K562 (cell line): ENCODE measurements around the gene SARS1. TPM values are rescaled to one million over a fixed set of nuclear protein-coding genes. Genes with fewer than 3 reads are reported as not detected.

ENCODE experiments used
- ATAC-seq: fragments of 200-7000 bp; cut with Tn5 transposase; 3 replicates; pipeline ENCODE4 v1.9.1; 2020; ENCODE audit warnings: moderate library complexity
- BruUV-seq: library from RNA; stranded (reverse); fragments of 400-500 nt; replicated peaks from 2 replicates; lab custom pipeline; 2021; lab: Mats Ljungman, UMichigan
- CTCF ChIA-PET: fragments of 300-600 bp; formaldehyde crosslinking; extraction: SDS; loops from one replicate; lab custom pipeline; 2021; ENCODE audit warnings: low intra/inter-chr PET ratio; lab: Yijun Ruan, JAX
- POLR2A ChIA-PET: fragments of 300-600, 350-650 bp; sonication (Branson Sonifier 250); formaldehyde crosslinking; extraction: SDS; loops from one replicate; lab custom pipeline; 2021; ENCODE audit warnings: antibody characterized with exemption, inconsistent platforms; lab: Yijun Ruan, JAX
- DNase-seq, 4 experiments: peaks; one replicate each; pipeline versions ENCODE4 v3.0.0 to v3.0.0-alpha.2; 2011 to 2018; ENCODE audit warnings: low spot score in 3 of 4, mixed read lengths in 3 of 4; ENCODE audit errors: extremely low read depth in 1 of 4
- FAIRE-seq: peaks from 2 replicates; lab custom pipeline; 2011; peaks lifted over from hg19 to GRCh38; lab: Jason Lieb, UNC
- H2AFZ ChIP-seq: 2 replicates; pipeline ENCODE4 v1.6.0; 2011; ENCODE audit warnings: low read depth, low read length, control low read depth, inconsistent platforms
- H3K27ac ChIP-seq: fragments of 200-600 bp; 3 replicates; pipeline ENCODE4 v1.8.0; 2011; ENCODE audit warnings: low read depth, mild to moderate bottlenecking, control low read depth, inconsistent platforms, low read length, moderate library complexity, mixed read lengths; ENCODE audit errors: extremely low read depth
- H3K27me3 ChIP-seq, 2 experiments: fragments of 300-600 bp in 1 of 2; 2 replicates in 1 of 2; 3 replicates in 1 of 2; pipeline versions ENCODE4 v1.6.0 to v1.8.0; 2011; ENCODE audit warnings: inconsistent platforms in 2 of 2, low read length in 2 of 2, mild to moderate bottlenecking in 1 of 2, mixed read lengths in 1 of 2, moderate library complexity in 1 of 2; ENCODE audit not compliant: control insufficient read depth in 2 of 2, insufficient read depth in 2 of 2
- H3K36me3 ChIP-seq: fragments of 300-600 bp; 3 replicates; pipeline ENCODE4 v1.8.0; 2011; ENCODE audit warnings: mild to moderate bottlenecking, low read length, inconsistent platforms; ENCODE audit not compliant: control insufficient read depth, insufficient read depth
- H3K4me1 ChIP-seq, 2 experiments: fragments of 200-600 bp in 1 of 2; replicated peaks in 1 of 2; 2 replicates in 1 of 2; 3 replicates in 1 of 2; pipeline versions ENCODE4 v1.5.1 to v1.8.0; 2011; ENCODE audit warnings: inconsistent platforms in 2 of 2, low read length in 2 of 2, mild to moderate bottlenecking in 1 of 2, mixed read lengths in 1 of 2, moderate library complexity in 1 of 2; ENCODE audit not compliant: control insufficient read depth in 2 of 2, insufficient read depth in 2 of 2
- H3K4me2 ChIP-seq: 2 replicates; pipeline ENCODE4 v1.6.1; 2011; ENCODE audit warnings: low read length, control low read depth, inconsistent platforms, mixed read lengths; ENCODE audit not compliant: insufficient read depth
- H3K4me3 ChIP-seq: fragments of 200-600 bp; sonication (generic), shearing (Covaris generic); 2 replicates; pipeline ENCODE4 v1.5.1; 2016; ENCODE audit warnings: control low read depth, inconsistent platforms
- H3K79me2 ChIP-seq: fragments of 200-600 bp; 3 replicates; pipeline ENCODE4 v1.8.0; 2011; ENCODE audit warnings: low read length, inconsistent platforms; ENCODE audit not compliant: control insufficient read depth, insufficient read depth
- H3K9ac ChIP-seq, 2 experiments: 2 replicates each; pipeline versions ENCODE4 v1.6.0 to v1.6.1; 2011; ENCODE audit warnings: low read depth in 2 of 2, low read length in 2 of 2, control low read depth in 1 of 2, inconsistent platforms in 1 of 2, mild to moderate bottlenecking in 1 of 2, mixed read lengths in 1 of 2; ENCODE audit not compliant: insufficient read depth in 1 of 2
- H3K9me1 ChIP-seq: one replicate; pipeline ENCODE4 v1.6.0; 2011; ENCODE audit warnings: inconsistent platforms, mild to moderate bottlenecking, low read length, moderate library complexity; ENCODE audit not compliant: control insufficient read depth, insufficient read depth
- H3K9me3 ChIP-seq: replicated peaks from 2 replicates; pipeline ENCODE4 v1.5.1; 2011; ENCODE audit warnings: low read depth, low read length, inconsistent platforms; ENCODE audit not compliant: control insufficient read depth, insufficient read depth
- H4K20me1 ChIP-seq: replicated peaks from 2 replicates; pipeline ENCODE4 v1.6.1; 2011; ENCODE audit warnings: low read length, inconsistent platforms, mixed read lengths; ENCODE audit not compliant: control insufficient read depth, insufficient read depth
- ARID4B ChIP-seq: sonication (generic); formaldehyde crosslinking; IDR thresholded peaks from 2 replicates; pipeline ENCODE4 v1.8.0; 2022; ENCODE audit warnings: mild to moderate bottlenecking, missing genetic modification reagents
- TRIM24 ChIP-seq, 2 experiments: fragments of 450-650 bp; IDR thresholded peaks; 2 replicates each; pipeline ENCODE4 v1.6.1; 2016
- VEZF1 ChIP-seq: fragments of 200-800 bp; sonication (Bioruptor generic); IDR thresholded peaks from 2 replicates; pipeline ENCODE4 v1.6.1; 2017; ENCODE audit warnings: missing genetic modification characterization, missing compliant biosample characterization
- ZNF507 ChIP-seq: conservative IDR thresholded peaks from 2 replicates; pipeline ENCODE4 v1.6.1; 2017; ENCODE audit warnings: missing genetic modification characterization, missing compliant biosample characterization
- ZNF707 ChIP-seq: fragments of 250-450 bp; sonication (Bioruptor Pico); conservative IDR thresholded peaks from 2 replicates; pipeline ENCODE4 v1.8.0; 2022; ENCODE audit warnings: inconsistent platforms, mild to moderate bottlenecking, moderate library complexity
- WGBS: fragments of 100-300 bp; shearing (Covaris generic); methylation state at CpG from one replicate; pipeline ENCODE4 v1.1.6; 2016; ENCODE audit warnings: low coverage, mixed read lengths; ENCODE audit not compliant: insufficient coverage; ENCODE audit errors: missing lambda C conversion rate; 5-methylcytosine and 5-hydroxymethylcytosine counted together
- in situ Hi-C: fragments of 300-500 bp; cut with MboI; formaldehyde crosslinking; loops from 4 replicates; pipeline ENCODE4 v1.15.0; 2018; ENCODE audit warnings: inconsistent platforms, mixed read lengths
- intact Hi-C: fragments of 100-400 bp; cut with micrococcal nuclease; formaldehyde crosslinking; loops from 2 replicates; pipeline ENCODE4 v1.14.2; 2022
- polyA plus RNA-seq, 8 experiments: library from polyadenylated mRNA; depleted of rRNA in 4 of 8; stranded (reverse) in 5 of 8; unstranded in 3 of 8; fragments of >200 nt; fragmentation: Nextera tagmentation in 2 of 8; fragmentation: Illumina TruSeq in 1 of 8; extraction: Ambion mirVana in 2 of 8; extraction: Trizol in 1 of 8; gene quantifications; 2 replicates each; pipeline versions ENCODE4 v1.2.1 to v1.2.3, GENCODE V29; 2011 to 2014; ENCODE audit warnings: inconsistent platforms in 1 of 8, missing spikeins in 1 of 8
- total RNA-seq, 7 experiments: library from RNA; depleted of rRNA in 6 of 7; stranded (reverse); fragments of >200 nt in 6 of 7; fragmentation: Illumina TruSeq in 2 of 7; extraction: Trizol in 2 of 7; gene quantifications; 2 replicates each; pipeline versions ENCODE4 v1.2.1 to v1.2.3, GENCODE V29; 2011 to 2021; ENCODE audit warnings: low replicate concordance in 1 of 7

SARS1 gene
- total and polyA plus RNA-seq, 9 of the 15 experiments (the other 6 are each of a cell fraction or from before 2014, with no cell fraction given) = 221 to 623 (median 254) TPM

GRCh38 chr1:109242387-109242786, 28.7 kb downstream of the SARS1 start:
- DNase-seq = no peak
- FAIRE-seq = no peak
- POLR2A ChIA-PET = interaction anchor here (1.4 to 4.9 kb wide), 3 partner anchors 11 to 156 kb away, joined by 3 to 36 read pairs (median 7); no protein-coding TSS in a partner anchor
- no peak for ATAC-seq
- peaks cover 15 to 33% of the 10 kb centered on the region in 2 experiments; a peak in 4 of 5 replicates for H3K4me1 ChIP-seq
- no peaks in the 10 kb centered on the region for H3K9me3 ChIP-seq
- H3K27ac ChIP-seq = no peak overlapping the region
- in situ Hi-C loops = no loop called here
- peak overlapping the region in 1 of 2 experiments; percentile 79; a peak in 2 of 4 replicates for H3K9ac ChIP-seq
- 57% methylated on average over 7 of the region's 7 CpGs for WGBS
- intact Hi-C loops = no loop called here
- H3K36me3 ChIP-seq = peaks cover 20% of the 10 kb centered on the region
- H3K4me2 ChIP-seq = no peak overlapping the region
- H3K79me2 ChIP-seq = no peaks in the 10 kb centered on the region
- no peaks in the 10 kb centered on the region for H3K9me1 ChIP-seq
- no peak overlapping the region for H3K4me3 ChIP-seq
- TF ChIP-seq ZNF507 (no peak), ZNF707 (CRISPR knock-in tag) (no peak), TRIM24 (IDR thresholded peaks at IDR 0.05) (no peak), ARID4B (CRISPR knock-in tag) (0 out of 2 replicates have a peak, but pooled peaks have one; percentile 2), VEZF1 (no peak)
- no peak overlapping the region for H2AFZ ChIP-seq
- CTCF ChIA-PET = no interaction called here
- H3K27me3 ChIP-seq = no peaks in the 10 kb centered on the region
- no TSS peak for BruUV-seq
- peaks cover 8% of the 10 kb centered on the region for H4K20me1 ChIP-seq
